HG02610 (cell line): ENCODE measurements around the gene PEA15.

Experiments
- ATAC-seq: cut with Tn5 transposase; IDR thresholded peaks from one replicate; pipeline ENCODE4 v1.9.1; 2021; ENCODE audit warnings: mild to moderate bottlenecking, moderate library complexity; ENCODE audit not compliant: unreplicated experiment

Gene PEA15

GRCh38 chr1:160236806-160237205 is 31.6 kb downstream of the PEA15 start:
- ATAC-seq, result no peak

DNA sequence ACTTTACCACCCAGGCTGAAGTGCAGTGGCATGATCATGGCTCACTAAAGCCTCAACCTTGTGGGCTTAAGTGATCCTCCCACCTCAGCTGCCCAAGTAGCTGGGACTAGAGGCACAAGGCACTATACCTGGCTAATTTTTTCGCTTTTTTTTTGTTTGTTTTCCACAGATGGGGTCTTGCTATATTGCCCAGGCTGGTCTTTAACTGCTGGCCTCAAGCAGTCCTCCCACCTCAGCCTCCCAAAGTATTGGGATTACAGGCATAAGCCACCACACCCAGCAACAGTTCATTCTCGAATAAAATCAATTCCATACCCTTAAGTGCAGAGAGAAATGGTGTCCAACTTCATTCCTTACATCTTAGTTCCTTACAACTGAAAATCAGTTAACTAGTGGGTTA is 32.4 kb downstream of the PEA15 start:
- no peak for ATAC-seq

GRCh38 chr1:160238408-160238807 is 33.2 kb downstream of the PEA15 start:
- ATAC-seq, result no peak

DNA sequence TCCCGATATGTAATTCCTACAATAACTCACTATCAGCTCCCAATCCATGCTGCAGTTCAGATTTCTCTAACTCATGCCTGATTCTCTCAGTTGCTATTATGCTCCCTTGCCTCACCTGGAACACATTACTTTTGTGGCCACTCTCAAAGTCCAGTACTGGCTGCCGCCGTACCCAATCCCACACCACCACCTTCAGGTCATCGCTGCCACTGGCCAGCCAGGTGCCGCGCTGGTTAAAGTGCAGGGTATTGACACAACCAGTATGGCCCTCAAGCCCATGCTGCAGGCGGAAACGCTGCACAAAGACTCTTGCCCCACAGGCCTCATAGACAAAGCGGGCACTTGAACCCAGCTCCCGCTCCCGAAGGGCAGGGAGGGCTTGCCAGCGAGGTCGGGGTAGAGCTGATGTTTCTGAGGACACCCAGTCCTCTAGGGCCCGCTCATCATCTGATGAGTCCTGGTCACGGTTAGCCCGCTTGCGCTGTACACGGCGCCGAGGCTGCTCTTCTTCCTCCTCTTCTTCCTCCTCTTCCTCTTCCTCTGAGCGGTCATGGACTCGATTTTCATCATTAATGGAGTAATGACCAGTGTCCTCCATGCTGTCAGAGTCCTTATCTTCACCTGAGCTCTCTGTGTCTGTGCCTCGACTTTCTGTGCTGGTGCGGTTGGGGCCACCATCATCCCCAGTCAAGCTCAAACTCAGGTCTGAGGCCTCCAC is 34.6 kb downstream of the PEA15 start:
- no peak for ATAC-seq

DNA sequence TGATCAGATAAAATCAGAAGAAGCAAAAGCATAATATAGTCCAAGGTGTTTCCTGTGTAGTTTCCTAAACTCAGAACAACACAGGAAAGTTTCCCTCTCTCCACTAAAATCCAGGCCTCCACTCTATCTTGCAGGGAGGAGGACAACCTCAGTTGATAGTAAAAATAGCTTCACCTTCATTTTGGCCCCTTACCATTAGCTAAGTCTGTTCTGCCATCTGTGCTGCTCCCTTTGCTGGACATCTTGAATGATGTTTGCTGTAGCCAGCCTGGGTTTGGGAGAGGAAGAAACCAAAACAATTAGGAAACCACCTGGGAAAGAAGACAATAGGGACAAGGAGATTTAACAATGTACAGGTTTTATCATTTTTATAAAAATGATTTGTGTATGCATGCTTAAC is 38.6 kb downstream of the PEA15 start:
- ATAC-seq, result no peak

DNA sequence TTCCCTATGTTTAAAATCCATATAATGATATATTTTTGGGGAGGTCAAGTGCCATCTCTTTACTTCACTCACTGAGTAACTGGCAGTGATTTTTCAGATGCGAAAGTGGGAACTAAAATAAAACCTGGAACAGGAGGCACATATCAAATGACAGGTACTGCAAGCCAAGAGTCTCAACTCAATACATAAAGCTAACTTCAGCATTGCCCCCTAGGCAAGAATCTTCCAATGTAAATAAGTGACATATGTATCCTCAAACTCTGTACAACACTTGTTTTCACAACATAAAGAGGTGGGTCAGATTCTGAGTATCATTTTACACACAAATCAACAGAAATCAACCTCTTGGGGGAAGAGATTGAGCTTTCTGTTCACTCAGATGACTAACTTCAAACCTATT is 39.0 kb downstream of the PEA15 start:
- ATAC-seq, result no peak

DNA sequence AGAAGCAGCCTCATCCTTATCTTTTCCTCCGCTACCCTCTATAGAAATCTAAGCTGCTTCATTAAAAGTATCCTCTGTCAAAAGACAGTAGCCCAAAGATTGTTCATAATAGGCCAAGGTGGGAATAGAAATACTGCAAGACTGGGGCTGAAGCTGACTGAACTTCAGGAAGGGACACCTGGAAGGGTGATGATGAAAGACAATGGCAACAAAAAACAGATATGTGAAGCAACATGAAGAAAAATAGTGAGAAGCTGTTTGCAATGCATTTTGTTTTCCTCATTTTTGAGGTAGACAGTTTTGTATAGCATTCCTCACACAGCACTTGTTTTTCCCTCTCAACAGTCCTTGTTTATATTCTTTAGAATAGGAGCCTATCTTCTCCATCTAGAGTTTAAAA is 40.2 kb downstream of the PEA15 start:
- ATAC-seq, result no peak

DNA sequence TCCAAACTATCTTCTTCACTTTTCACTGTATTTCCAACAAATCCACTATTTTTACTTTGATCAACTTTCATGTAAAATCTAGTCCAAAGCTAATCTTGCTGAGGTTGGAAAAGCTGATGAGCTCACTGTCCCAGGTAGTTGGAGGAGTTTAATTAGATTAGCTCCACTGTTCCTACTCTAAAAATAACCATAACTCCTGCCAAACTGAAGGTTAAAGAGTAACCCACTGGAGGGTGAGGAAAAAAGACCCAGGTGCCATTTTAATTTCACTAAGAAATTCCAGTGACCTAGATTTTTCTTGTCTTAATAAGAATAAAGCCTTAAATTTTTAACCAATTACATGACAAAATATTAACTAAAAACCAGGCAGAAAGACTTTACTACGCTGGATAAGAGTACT is 41.9 kb downstream of the PEA15 start:
- no peak for ATAC-seq

- no peak for ATAC-seq
Observed at GRCh38 chr1:160251011-160251410, 45.8 kb downstream of the PEA15 start.

DNA sequence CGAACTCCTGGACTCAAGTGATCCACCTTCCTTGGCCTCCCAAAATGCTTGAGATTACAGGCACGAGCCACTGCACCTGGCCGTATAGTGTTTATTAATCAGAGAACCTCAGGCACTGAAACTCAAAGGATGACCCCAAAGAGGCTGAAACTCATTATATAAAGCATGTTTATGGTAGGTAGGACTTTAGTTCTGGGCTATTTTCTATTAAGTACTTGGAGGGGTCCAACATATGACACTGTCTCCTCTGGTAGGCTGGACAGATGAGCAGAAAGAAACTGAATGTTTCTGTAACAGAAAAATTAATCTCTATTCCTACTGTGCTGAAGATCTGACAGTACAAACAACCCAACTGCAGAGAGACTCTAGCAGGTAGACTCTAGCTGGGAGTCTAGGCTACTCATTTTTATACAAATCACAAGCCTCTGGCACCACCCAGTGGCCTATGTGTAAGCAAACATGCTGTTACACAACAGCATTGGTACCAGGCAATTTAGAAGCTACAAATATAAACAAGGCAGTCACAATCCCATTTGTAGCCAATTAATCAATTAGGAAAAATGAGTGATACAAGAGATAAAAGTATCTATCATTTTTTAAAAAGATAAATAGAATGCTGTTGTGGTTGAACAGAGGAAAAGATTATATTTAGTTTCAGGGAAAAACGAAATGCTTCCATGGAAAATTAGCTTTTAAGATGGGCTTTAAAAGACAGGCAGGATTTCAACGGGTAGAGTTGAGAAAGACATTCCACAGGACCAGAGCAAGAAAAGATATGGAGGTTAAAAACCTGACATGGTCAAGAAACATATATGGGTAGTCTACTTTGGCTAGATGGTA is 46.7 kb downstream of the PEA15 start:
- ATAC-seq, result peak; percentile 87

DNA sequence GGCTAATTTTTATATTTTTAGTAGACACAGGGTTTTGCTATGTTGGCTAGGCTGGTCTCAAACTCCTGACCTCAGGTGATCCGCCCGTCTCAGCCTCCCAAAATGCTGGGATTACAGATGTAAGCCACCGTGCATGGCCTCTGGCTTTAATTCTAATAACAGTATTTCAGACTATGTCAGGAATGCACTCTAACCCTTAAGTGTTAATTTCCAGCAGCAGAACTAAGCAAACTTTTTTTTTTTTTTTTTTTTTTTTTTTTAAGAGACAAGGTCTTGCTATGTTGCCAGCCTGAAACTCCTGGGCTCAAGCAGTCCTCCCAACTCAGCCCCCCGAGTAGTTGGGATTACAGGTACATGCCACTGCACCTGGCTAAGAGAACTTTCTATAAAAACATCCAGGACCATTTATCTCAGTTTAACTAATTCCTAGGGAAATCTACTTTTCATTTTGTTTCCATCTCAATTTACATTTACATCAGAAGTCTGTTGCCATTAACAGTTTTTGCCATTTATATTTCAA is 50.7 kb downstream of the PEA15 start:
- no peak for ATAC-seq

GRCh38 chr1:160256396-160257046 is 51.3 kb downstream of the PEA15 start:
- no peak for ATAC-seq

- ATAC-seq, result no peak
Observed at GRCh38 chr1:160257411-160258015, 52.3 kb downstream of the PEA15 start.

- ATAC-seq, result no peak
Observed at GRCh38 chr1:160258177-160258798, 53.1 kb downstream of the PEA15 start.

DNA sequence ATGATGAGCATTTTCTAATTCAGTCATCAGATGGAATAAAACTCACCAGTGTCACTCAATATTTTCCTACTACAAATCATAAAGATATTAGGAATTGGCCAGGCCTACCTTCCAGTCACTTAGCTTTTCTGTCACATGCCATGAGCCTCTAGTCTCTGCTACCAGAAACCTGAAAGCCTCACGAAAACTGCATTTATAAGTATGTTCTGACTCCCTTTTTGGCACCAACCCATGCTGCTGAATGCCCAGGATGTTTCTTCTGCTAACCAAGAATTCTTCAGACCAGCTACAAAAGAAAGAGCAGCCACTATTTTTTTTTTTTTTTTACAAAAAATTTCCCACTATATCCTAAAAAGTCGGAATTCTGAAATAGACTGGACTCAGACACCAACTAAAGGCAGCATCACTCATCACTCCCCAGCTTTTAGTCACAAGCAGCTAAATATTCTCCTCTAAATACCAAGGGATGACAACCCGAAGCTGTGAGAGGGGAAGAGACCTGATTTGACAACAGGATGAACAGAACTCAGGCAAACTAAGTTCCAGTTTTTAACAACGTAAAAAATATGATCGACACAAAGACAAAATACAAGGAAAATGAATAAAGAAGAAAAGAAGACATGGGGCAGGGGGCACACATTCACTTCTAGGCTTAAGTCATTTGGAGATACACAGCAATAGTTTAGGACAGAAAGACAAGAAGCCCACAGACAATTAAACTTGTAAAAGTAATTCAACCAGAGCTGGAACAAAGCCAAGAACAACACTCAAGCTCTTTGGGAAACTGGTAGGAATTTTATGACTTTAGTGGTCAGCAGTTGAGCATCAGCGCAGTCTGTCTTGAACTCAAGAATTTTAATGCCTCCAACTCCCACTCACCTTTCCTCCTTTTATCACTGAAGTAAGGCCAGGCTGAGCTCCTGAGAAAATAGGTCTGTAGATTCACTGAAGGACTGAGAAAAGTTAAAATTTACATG is 55.5 kb downstream of the PEA15 start:
- ATAC-seq, result no peak

GRCh38 chr1:160261556-160261892 is 56.3 kb downstream of the PEA15 start:
- ATAC-seq, result peak; percentile 48

DNA sequence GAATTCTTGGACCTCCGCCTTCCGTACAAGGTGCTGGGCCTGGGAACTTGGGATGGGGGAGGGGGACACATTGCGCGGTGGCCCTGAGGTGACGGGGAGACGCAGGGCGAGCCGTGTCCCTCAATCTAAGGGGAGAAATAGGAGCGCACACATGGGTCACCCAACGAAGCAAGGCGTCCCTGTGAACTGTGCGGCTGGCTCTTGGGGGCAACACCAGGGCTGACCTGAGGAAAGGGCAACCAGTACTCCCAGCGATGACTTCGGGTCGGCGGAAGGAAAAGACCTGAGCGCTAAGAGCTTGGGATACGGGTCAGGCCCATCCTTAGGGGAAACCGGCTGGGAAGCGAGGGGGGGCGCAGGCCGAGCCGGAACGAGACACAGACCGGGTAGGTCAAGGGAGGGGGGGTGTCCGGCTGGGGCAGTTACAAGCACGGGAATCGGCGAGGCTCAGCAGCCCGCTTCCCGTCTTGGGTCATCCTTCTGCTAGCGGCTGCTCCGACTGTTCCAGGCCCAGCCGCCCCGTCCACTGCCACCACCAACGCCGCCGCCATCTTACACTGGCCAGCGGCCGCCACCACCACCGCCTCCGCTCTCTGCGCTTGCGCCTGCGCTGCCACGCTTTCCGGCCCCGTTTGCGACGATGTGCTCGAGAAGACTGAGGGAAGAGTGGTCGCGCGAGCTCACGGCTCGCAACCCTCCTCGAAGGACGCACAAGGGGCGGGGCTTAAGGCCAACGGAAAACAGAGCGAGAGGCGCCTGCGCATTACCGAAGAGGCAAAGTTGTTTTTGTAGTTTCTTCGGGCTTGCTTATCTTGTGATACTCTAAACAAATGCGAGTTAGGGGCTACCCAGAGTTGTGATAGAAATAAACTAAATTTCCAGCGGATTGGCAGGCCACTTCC is 57.0 kb downstream of the PEA15 start, which contains the start of gene DCAF8:
Gene DCAF8, minus strand, starts transcription at position 657 of the 902 bp plus-strand sequence. CDS start 18,541 bp downstream, outside the sequence.
- ATAC-seq, result peak; percentile 83

GRCh38 chr1:160264795-160265307 is 59.7 kb downstream of the PEA15 start:
- no peak for ATAC-seq
